A549 (cell line): Measurements from ENCODE around the gene OR2L8. TPM values are rescaled to one million over a fixed set of nuclear protein-coding genes. Genes with fewer than 3 reads are reported as not detected.

Source experiments
- ATAC-seq, 2 experiments: fragments of 200-7000 bp in 1 of 2; fragments of >200 bp in 1 of 2; cut with Nextera tagmentation in 1 of 2; cut with Tn5 transposase in 1 of 2; 3 replicates each; pipeline versions ENCODE4 v1.8.0 to v1.9.1; 2018 to 2020; ENCODE audit warnings: mild to moderate bottlenecking in 1 of 2, moderate library complexity in 1 of 2
- CTCF ChIA-PET: fragments of 300-600 bp; sonication (Branson Sonifier 250); formaldehyde crosslinking; extraction: SDS; loops from one replicate; lab custom pipeline; 2021; ENCODE audit warnings: antibody characterized with exemption, inconsistent platforms; lab: Yijun Ruan, JAX
- POLR2A ChIA-PET: fragments of 350-600 bp; formaldehyde crosslinking; extraction: SDS; loops from one replicate; lab custom pipeline; 2021; ENCODE audit warnings: antibody characterized with exemption, inconsistent platforms; lab: Yijun Ruan, JAX
- DNase-seq, 2 experiments: peaks; one replicate each; pipeline versions ENCODE4 v3.0.0 to v3.0.0-alpha.2; 2011 to 2016; ENCODE audit warnings: low read depth in 1 of 2, low spot score in 1 of 2
- FAIRE-seq: peaks from 2 replicates; lab custom pipeline; 2011; peaks lifted over from hg19 to GRCh38; lab: Jason Lieb, UNC
- H3K27ac ChIP-seq, 2 experiments: fragments of >200 bp; sonication (Bioruptor Twin); formaldehyde crosslinking; 3 replicates each; pipeline ENCODE4 v1.5.1; 2016 to 2017
- H3K4me1 ChIP-seq: fragments of >200 bp; sonication (Bioruptor Twin); formaldehyde crosslinking; 3 replicates; pipeline ENCODE4 v1.6.1; 2016
- H3K4me2 ChIP-seq: fragments of >200 bp; sonication (Bioruptor Twin); formaldehyde crosslinking; 3 replicates; pipeline ENCODE4 v1.6.1; 2016
- H3K4me3 ChIP-seq: fragments of >200 bp; sonication (Bioruptor Twin); formaldehyde crosslinking; 3 replicates; pipeline ENCODE4 v1.5.1; 2016
- H3K9me3 ChIP-seq: fragments of >200 bp; sonication (Bioruptor Twin); formaldehyde crosslinking; 3 replicates; pipeline ENCODE4 v1.6.1; 2016
- CBX8 ChIP-seq: fragments of 200-600 bp; sonication (generic); IDR thresholded peaks from 2 replicates; pipeline ENCODE4 v1.6.1; 2016
- CHD2 ChIP-seq: fragments of 150-350 bp; IDR thresholded peaks from 2 replicates; pipeline ENCODE4 v1.6.1; 2014; ENCODE audit warnings: low read length; ENCODE audit not compliant: partially characterized antibody
- CHD4 ChIP-seq: fragments of 200-600 bp; sonication (generic); IDR thresholded peaks from 2 replicates; pipeline ENCODE4 v1.6.1; 2016; ENCODE audit warnings: antibody characterized with exemption, mild to moderate bottlenecking, borderline replicate concordance
- E2F6 ChIP-seq: IDR thresholded peaks from 2 replicates; pipeline ENCODE4 v1.6.1; 2012; ENCODE audit warnings: low read depth, borderline replicate concordance
- EHMT2 ChIP-seq: fragments of 200-600 bp; sonication (generic); IDR thresholded peaks from 2 replicates; pipeline ENCODE4 v1.6.1; 2016; ENCODE audit warnings: antibody characterized with exemption, low read depth, mild to moderate bottlenecking, moderate library complexity
- ELK1 ChIP-seq: fragments of 150-350 bp; IDR thresholded peaks from 2 replicates; pipeline ENCODE4 v1.6.1; 2014; ENCODE audit warnings: low read depth, mild to moderate bottlenecking, low read length
- EP300 ChIP-seq, 2 experiments: fragments of >200 bp; sonication (Bioruptor Twin); formaldehyde crosslinking; IDR thresholded peaks; 2 replicates in 1 of 2; 3 replicates in 1 of 2; pipeline ENCODE4 v1.6.1; 2016 to 2017
- FOSB ChIP-seq: fragments of 250-450 bp; sonication (Bioruptor Pico); IDR thresholded peaks from 2 replicates; pipeline ENCODE4 v1.5.0; 2020; ENCODE audit warnings: mild to moderate bottlenecking, moderate library complexity
- FOXS1 ChIP-seq: fragments of 250-450 bp; sonication (Bioruptor Pico); IDR thresholded peaks from 2 replicates; pipeline ENCODE4 v1.5.0; 2020; ENCODE audit warnings: mild to moderate bottlenecking, moderate library complexity
- GATA3 ChIP-seq: IDR thresholded peaks from 2 replicates; pipeline ENCODE4 v1.6.1; 2012; ENCODE audit warnings: borderline replicate concordance
- HMGXB4 ChIP-seq: fragments of 250-450 bp; sonication (Bioruptor Pico); IDR thresholded peaks from 2 replicates; pipeline ENCODE4 v1.5.0; 2021; ENCODE audit warnings: mild to moderate bottlenecking, moderate library complexity, borderline replicate concordance
- HOXA7 ChIP-seq: fragments of 250-450 bp; sonication (Bioruptor Pico); IDR thresholded peaks from 2 replicates; pipeline ENCODE4 v1.5.0; 2020; ENCODE audit warnings: mild to moderate bottlenecking, moderate library complexity
- HOXB13 ChIP-seq: fragments of 250-450 bp; sonication (Bioruptor Pico); IDR thresholded peaks from 2 replicates; pipeline ENCODE4 v1.5.0; 2020; ENCODE audit warnings: low read depth, mild to moderate bottlenecking, moderate library complexity
- HOXB5 ChIP-seq: fragments of 250-450 bp; sonication (Bioruptor Pico); IDR thresholded peaks from 2 replicates; pipeline ENCODE4 v1.5.0; 2020; ENCODE audit warnings: mild to moderate bottlenecking, moderate library complexity
- JUNB ChIP-seq: fragments of >200 bp; sonication (Bioruptor Twin); formaldehyde crosslinking; IDR thresholded peaks from 2 replicates; pipeline ENCODE4 v1.6.1; 2016
- KDM5A ChIP-seq: fragments of 200-600 bp; sonication (generic); IDR thresholded peaks from 2 replicates; pipeline ENCODE4 v1.6.1; 2016; ENCODE audit warnings: antibody characterized with exemption, mild to moderate bottlenecking
- MAFK ChIP-seq: fragments of 450-650 bp; IDR thresholded peaks from 2 replicates; pipeline ENCODE4 v1.6.1; 2014; ENCODE audit not compliant: partially characterized antibody
- MAX ChIP-seq: IDR thresholded peaks from 2 replicates; pipeline ENCODE4 v1.6.1; 2012
- MAZ ChIP-seq: fragments of 150-350 bp; IDR thresholded peaks from 2 replicates; pipeline ENCODE4 v1.6.1; 2014; ENCODE audit warnings: antibody characterized with exemption, low read depth, low read length, borderline replicate concordance
- MYC ChIP-seq: IDR thresholded peaks from 2 replicates; pipeline ENCODE4 v1.6.1; 2012; ENCODE audit warnings: mild to moderate bottlenecking, inconsistent platforms, low read length, improper control_type of control experiment, borderline replicate concordance
- NR3C1 ChIP-seq: fragments of >200 bp; sonication (Bioruptor Twin); formaldehyde crosslinking; IDR thresholded peaks from 3 replicates; pipeline ENCODE4 v1.6.1; 2017
- RAD21 ChIP-seq, 2 experiments: fragments of >200 bp in 1 of 2; sonication (Bioruptor Twin) in 1 of 2; formaldehyde crosslinking in 1 of 2; IDR thresholded peaks in 1 of 2; conservative IDR thresholded peaks in 1 of 2; 2 replicates in 1 of 2; 3 replicates in 1 of 2; pipeline ENCODE4 v1.6.1; 2012 to 2018; ENCODE audit warnings: inconsistent platforms in 1 of 2
- RARB ChIP-seq: fragments of 250-450 bp; sonication (Bioruptor Pico); IDR thresholded peaks from 2 replicates; pipeline ENCODE4 v1.8.0; 2021; ENCODE audit warnings: mild to moderate bottlenecking, moderate library complexity
- RCOR1 ChIP-seq: fragments of 150-350 bp; IDR thresholded peaks from 2 replicates; pipeline ENCODE4 v1.6.1; 2014; ENCODE audit warnings: antibody characterized with exemption, low read length, low read depth
- SMC3 ChIP-seq: fragments of >200 bp; sonication (Bioruptor Twin); formaldehyde crosslinking; IDR thresholded peaks from 3 replicates; pipeline ENCODE4 v1.6.1; 2018; ENCODE audit warnings: inconsistent platforms
- SREBF2 ChIP-seq: fragments of 450-650 bp; IDR thresholded peaks from 2 replicates; pipeline ENCODE4 v1.6.1; 2014; ENCODE audit warnings: mild to moderate bottlenecking, moderate library complexity
- ZC3H11A ChIP-seq: fragments of 450-650 bp; IDR thresholded peaks from 2 replicates; pipeline ENCODE4 v1.6.1; 2014; ENCODE audit warnings: antibody characterized with exemption, mild to moderate bottlenecking
- ZFP36 ChIP-seq: fragments of 450-650 bp; IDR thresholded peaks from 2 replicates; pipeline ENCODE4 v1.6.1; 2014; ENCODE audit warnings: borderline replicate concordance; ENCODE audit not compliant: partially characterized antibody
- ZSCAN20 ChIP-seq: fragments of 250-450 bp; sonication (Bioruptor Pico); IDR thresholded peaks from 2 replicates; pipeline ENCODE4 v1.8.0; 2022; ENCODE audit warnings: mild to moderate bottlenecking, moderate library complexity
- WGBS: methylation state at CpG from one replicate; pipeline ENCODE4 v1.1.6; 2017; ENCODE audit errors: missing lambda C conversion rate; 5-methylcytosine and 5-hydroxymethylcytosine counted together
- polyA plus RNA-seq, 4 experiments: library from polyadenylated mRNA; depleted of rRNA in 3 of 4; stranded (reverse); fragments of >200 nt; fragmentation: RNase III in 1 of 4; extraction: RNeasy Plus Mini Kit Qiagen cat#74134 plus additional on column Dnase treatment in 1 of 4; gene quantifications; 2 replicates in 3 of 4; 3 replicates in 1 of 4; pipeline ENCODE4 v1.2.3, GENCODE V29; 2011 to 2017

Gene OR2L8
- polyA plus RNA-seq, 2 of the 4 experiments (the other 2 are of a cell fraction): not detected

GRCh38 chr1:247923941-247924340, 24.7 kb upstream of the OR2L8 start:
- FAIRE-seq (no peak), DNase-seq (no peak), ATAC-seq (no peak)
- CTCF ChIA-PET: no interaction called here
- Histone ChIP-seq H3K4me2 (no peak overlapping the region), H3K4me1 (no peaks in the 10 kb centered on the region), H3K27ac (no peak overlapping the region), H3K4me3 (no peak overlapping the region), H3K9me3 (no peaks in the 10 kb centered on the region)
- POLR2A ChIA-PET: no interaction called here
- no peak for TF ChIP-seq HMGXB4 (CRISPR knock-in tag)
- TF ChIP-seq RARB (CRISPR knock-in tag): no peak
- no peak for TF ChIP-seq ELK1
- TF ChIP-seq SMC3: no peak
- no peak for TF ChIP-seq NR3C1
- TF ChIP-seq MYC: no peak
- no peak for TF ChIP-seq RCOR1
- no peak for TF ChIP-seq FOSB
- TF ChIP-seq MAFK: no peak
- TF ChIP-seq FOXS1 (CRISPR knock-in tag): no peak
- TF ChIP-seq SREBF2: no peak
- TF ChIP-seq HOXA7 (CRISPR knock-in tag): no peak
- no peak for TF ChIP-seq JUNB
- WGBS: 10% methylated on average over 3 of the region's 3 CpGs

GRCh38 chr1:247924868-247925267, 23.8 kb upstream of the OR2L8 start, which contains the start of gene OR2AJ1:
TSS of gene OR2AJ1 (plus strand) at chr1:247924889. CDS start at chr1:247933769, 8,880 bp downstream.
- ATAC-seq: no peak
- Histone ChIP-seq H3K4me3 (no peak within 1 kb of the TSS), H3K4me1 (no peaks in the 10 kb centered on the region), H3K27ac (no peak within 1 kb of the TSS), H3K4me2 (no peak within 1 kb of the TSS), H3K9me3 (no peaks in the 10 kb centered on the region)
- no peak for DNase-seq
- TF ChIP-seq HOXB13 (no peak), ZC3H11A (no peak), RAD21 (conservative IDR thresholded peaks at IDR 0.05 in 1 of 2, IDR thresholded peaks at IDR 0.05 in 1 of 2) (no peak), KDM5A (no peak), MAZ (no peak), MAX (no peak), SMC3 (no peak), E2F6 (no peak), EHMT2 (no peak), EP300 (IDR thresholded peaks at IDR 0.05) (no peak), CHD4 (no peak), GATA3 (no peak), FOSB (no peak), RARB (CRISPR knock-in tag) (no peak), HOXB5 (CRISPR knock-in tag) (no peak), ZFP36 (no peak), MYC (no peak), ZSCAN20 (CRISPR knock-in tag) (no peak), CBX8 (no peak), CHD2 (no peak)
- 7% methylated on average over 9 of the region's 9 CpGs for WGBS
- ChIA-PET CTCF (no interaction called here), POLR2A (no interaction called here)
- FAIRE-seq: no peak
